GM12891 (cell line): ENCODE measurements around the gene C2CD3.

Experiments used
- PAX5 ChIP-seq: IDR thresholded peaks from 2 replicates; pipeline ENCODE4 v1.6.1; 2011; ENCODE audit warnings: low read length, moderate library complexity, mild to moderate bottlenecking; ENCODE audit not compliant: insufficient read depth, severe bottlenecking
- POLR2A ChIP-seq: IDR thresholded peaks from 2 replicates; pipeline ENCODE4 v1.6.1; 2011; ENCODE audit warnings: low read depth, low read length, control low read depth
- POLR2AphosphoS5 ChIP-seq: IDR thresholded peaks from 2 replicates; pipeline ENCODE4 v1.6.1; 2011; ENCODE audit warnings: low read depth, low read length, control low read depth
- POU2F2 ChIP-seq: IDR thresholded peaks from 2 replicates; pipeline ENCODE4 v1.6.1; 2011; ENCODE audit warnings: low read depth, mild to moderate bottlenecking, control low read depth, low read length, moderate library complexity
- SPI1 ChIP-seq: IDR thresholded peaks from 2 replicates; pipeline ENCODE4 v1.6.1; 2011; ENCODE audit warnings: low read depth, low read length, control low read depth
- TAF1 ChIP-seq: IDR thresholded peaks from 2 replicates; pipeline ENCODE4 v1.6.1; 2011; ENCODE audit warnings: low read depth, low read length, control low read depth

GRCh38 chr11:74035264-74035663 lies 135.5 kb downstream of the C2CD3 start:
- TF ChIP-seq TAF1 (no peak), POLR2A (no peak), POLR2AphosphoS5 (no peak), PAX5 (no peak), SPI1 (no peak), POU2F2 (no peak)
